H1 (cell line): ENCODE measurements around the gene ERICH3. TPM values are rescaled to one million over a fixed set of nuclear protein-coding genes. Genes with fewer than 3 reads are reported as not detected.

Source experiments
- SIX5 ChIP-seq: IDR thresholded peaks from 2 replicates; pipeline ENCODE4 v1.6.1; 2011; ENCODE audit warnings: mild to moderate bottlenecking, low read depth, low read length
- SP1 ChIP-seq: IDR thresholded peaks from 2 replicates; pipeline ENCODE4 v1.6.1; 2011; ENCODE audit warnings: low read depth, low read length
- polyA plus RNA-seq, 7 experiments: library from polyadenylated mRNA; depleted of rRNA in 3 of 7; stranded (reverse) in 5 of 7; unstranded in 2 of 7; fragments of >200 nt in 5 of 7; fragments of 200-250 nt in 2 of 7; gene quantifications; 1 replicate in 5 of 7; 2 replicates in 1 of 7; 4 replicates in 1 of 7; pipeline versions ENCODE4 v1.2.1 to v1.2.3, GENCODE V29; 2011 to 2013; ENCODE audit warnings: missing spikeins in 2 of 7, mixed read lengths in 2 of 7
- total RNA-seq: library from RNA; stranded (reverse); fragmentation: NEBNext Ultra II Directional; extraction: Animal tissue kit (Norgen Biotek cat#: 25700); gene quantifications from 2 replicates; pipeline ENCODE4 v1.2.1, GENCODE V29; 2021

The ERICH3 gene
- total and polyA plus RNA-seq, 2 of the 8 experiments (the other 6 are each of a cell fraction or from before 2014, with no cell fraction given): 0.02 TPM; not detected in 1

DNA sequence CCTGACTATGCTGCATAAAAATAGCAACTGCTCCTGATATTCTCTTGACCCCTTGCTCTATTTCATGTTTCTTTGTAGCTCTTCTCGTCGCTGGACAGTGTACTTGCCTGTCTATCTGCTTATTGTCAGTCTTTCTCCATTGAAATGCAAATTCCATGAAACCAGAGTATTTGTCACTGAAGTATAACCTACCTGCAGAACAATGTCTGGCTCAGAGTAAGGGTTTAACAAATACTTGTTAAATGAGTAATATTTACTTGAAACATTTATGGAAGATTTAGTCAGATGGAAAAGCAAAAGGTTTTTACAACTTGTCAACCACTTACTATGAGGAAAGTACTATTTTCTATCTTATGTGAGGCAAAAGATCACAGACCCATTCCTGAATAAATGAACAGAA lies 19.9 kb upstream of the ERICH3 start (continued):
- TF ChIP-seq SIX5: no peak
- TF ChIP-seq SP1: no peak
